HG02943 (cell line): Measurements from ENCODE around the gene KLK2.
"Not testable (repeated sequence)": the region's sequence is repeated elsewhere in the genome, so short reads cannot be mapped to it uniquely, and the experiment has no call there.

Experiments
- ATAC-seq: cut with Tn5 transposase; IDR thresholded peaks from one replicate; pipeline ENCODE4 v1.9.1; 2021; ENCODE audit warnings: mild to moderate bottlenecking, low read depth, moderate library complexity; ENCODE audit not compliant: unreplicated experiment

Gene KLK2

GRCh38 chr19:50890422-50891252, 17.4 kb downstream of the KLK2 start:
- ATAC-seq: no peak

GRCh38 chr19:50891253-50891625, 18.0 kb downstream of the KLK2 start:
- ATAC-seq: no peak

- ATAC-seq: no peak
Measured at GRCh38 chr19:50893047-50893736, 20.0 kb downstream of the KLK2 start.

GRCh38 chr19:50894478-50895356, 21.5 kb downstream of the KLK2 start:
- no peak for ATAC-seq

GRCh38 chr19:50896089-50896590, 22.9 kb downstream of the KLK2 start:
- ATAC-seq: not testable (repeated sequence)

- ATAC-seq: peak; percentile 73
Measured at GRCh38 chr19:50896591-50897190, 23.5 kb downstream of the KLK2 start.

- peak; percentile 26 for ATAC-seq
Measured at GRCh38 chr19:50897191-50897607, 24.0 kb downstream of the KLK2 start.

GRCh38 chr19:50897612-50898011, 24.4 kb downstream of the KLK2 start:
- ATAC-seq: peak; percentile 22

GRCh38 chr19:50898018-50898417, 24.8 kb downstream of the KLK2 start:
- no peak for ATAC-seq

GRCh38 chr19:50899569-50899968, 26.3 kb downstream of the KLK2 start:
- no peak for ATAC-seq

- ATAC-seq: no peak
Measured at GRCh38 chr19:50902640-50903039, 29.4 kb downstream of the KLK2 start.

- no peak for ATAC-seq
Measured at GRCh38 chr19:50906217-50906616, 33.0 kb downstream of the KLK2 start.

- no peak for ATAC-seq
Measured at GRCh38 chr19:50908336-50908735, 35.1 kb downstream of the KLK2 start.

GRCh38 chr19:50909240-50910070, 36.2 kb downstream of the KLK2 start:
- ATAC-seq: no peak

- ATAC-seq: no peak
Measured at GRCh38 chr19:50910722-50911121, 37.5 kb downstream of the KLK2 start.

- no peak for ATAC-seq
Measured at GRCh38 chr19:50911206-50912101, 38.2 kb downstream of the KLK2 start, which contains the start of gene KLK4. Gene KLK4, minus strand, starts transcription at chr19:50911395. Its CDS starts 657 bp downstream, at chr19:50910738.

GRCh38 chr19:50912102-50912599, 38.9 kb downstream of the KLK2 start:
- ATAC-seq: no peak
